IPS-18c (cell line): Measurements from ENCODE around the gene ARID3A.

Source experiments
- H3K4me3 ChIP-seq: 2 replicates; pipeline ENCODE4 v1.7.0; 2013; ENCODE audit warnings: low read depth, mild to moderate bottlenecking, low read length, moderate library complexity; ENCODE audit not compliant: insufficient read depth
- H3K9me3 ChIP-seq: one replicate; pipeline ENCODE4 v1.6.1; 2013; ENCODE audit warnings: mild to moderate bottlenecking, low read length, moderate library complexity; ENCODE audit not compliant: control insufficient read depth, insufficient read depth

Gene ARID3A

DNA sequence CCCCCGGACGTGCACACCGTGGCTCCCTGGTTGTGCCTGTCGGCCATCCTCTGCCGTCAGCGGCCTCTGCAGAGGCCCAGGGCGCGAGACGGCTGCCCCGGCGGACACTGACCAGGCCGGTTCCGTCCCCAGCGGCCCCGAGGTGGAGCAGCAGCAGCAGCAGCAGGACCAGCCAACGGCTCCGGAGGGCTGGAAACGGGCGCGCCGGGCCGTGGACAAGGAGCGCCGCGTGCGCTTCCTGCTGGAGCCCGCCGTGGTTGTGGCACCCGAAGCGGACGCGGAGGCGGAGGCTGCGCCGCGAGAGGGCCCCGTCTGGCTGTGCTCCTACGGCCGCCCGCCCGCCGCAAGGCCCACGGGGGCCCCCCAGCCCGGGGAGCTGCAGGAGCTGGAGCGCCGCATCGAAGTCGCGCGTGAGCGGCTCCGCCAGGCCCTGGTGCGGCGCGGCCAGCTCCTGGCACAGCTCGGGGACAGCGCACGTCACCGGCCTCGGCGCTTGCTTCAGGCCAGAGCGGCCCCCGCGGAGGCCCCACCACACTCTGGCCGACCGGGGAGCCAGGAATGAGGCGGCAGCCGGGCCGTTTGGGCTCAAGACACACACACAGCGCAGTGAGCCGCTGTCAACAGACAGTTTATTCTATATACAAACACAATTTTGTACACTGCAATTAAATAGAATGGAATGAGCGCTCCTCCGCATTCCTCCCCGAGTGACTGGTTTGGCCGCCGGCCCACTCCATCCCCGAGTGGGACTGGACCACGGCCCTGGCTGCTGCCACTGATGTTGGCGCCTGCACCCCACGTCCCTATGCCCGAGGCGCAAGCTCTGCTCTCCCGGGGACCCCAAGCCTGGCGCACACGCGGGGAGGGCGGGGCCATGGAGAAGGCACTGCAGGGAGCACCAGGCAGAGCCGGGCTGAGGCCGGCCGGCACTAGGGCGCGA is 83.5 kb downstream of the ARID3A start:
- no peak overlapping the region for H3K4me3 ChIP-seq
- H3K9me3 ChIP-seq: peaks cover 4% of the 10 kb centered on the region

DNA sequence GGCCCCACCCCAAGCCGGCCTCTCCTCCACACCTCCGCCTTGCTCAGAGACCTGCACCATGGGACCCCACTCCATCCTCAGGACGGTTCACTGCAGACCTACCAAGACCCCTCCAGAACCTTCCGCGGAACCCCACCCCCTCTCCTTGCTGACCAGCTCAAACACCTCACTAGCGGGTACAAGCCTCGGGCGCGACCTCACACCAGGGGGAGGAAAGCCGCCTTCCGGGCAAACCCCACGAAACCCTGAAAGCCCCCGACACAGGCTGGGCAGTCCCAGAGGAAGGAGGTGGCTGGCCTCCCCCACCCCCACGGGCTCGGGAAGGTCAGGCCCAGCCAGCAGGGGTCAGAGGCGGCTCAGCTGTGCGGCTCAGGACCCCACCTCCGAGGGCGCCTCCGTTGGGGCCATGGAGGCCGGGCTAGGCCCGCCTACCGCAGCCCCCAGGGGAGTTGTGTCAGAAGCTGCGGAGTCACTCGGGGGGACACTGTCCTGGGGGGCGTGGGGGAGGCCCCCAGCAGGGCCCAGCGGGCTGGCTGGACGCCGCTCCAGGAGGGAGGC is 84.2 kb downstream of the ARID3A start:
- no peak overlapping the region for H3K4me3 ChIP-seq
- peaks cover 2% of the 10 kb centered on the region for H3K9me3 ChIP-seq

DNA sequence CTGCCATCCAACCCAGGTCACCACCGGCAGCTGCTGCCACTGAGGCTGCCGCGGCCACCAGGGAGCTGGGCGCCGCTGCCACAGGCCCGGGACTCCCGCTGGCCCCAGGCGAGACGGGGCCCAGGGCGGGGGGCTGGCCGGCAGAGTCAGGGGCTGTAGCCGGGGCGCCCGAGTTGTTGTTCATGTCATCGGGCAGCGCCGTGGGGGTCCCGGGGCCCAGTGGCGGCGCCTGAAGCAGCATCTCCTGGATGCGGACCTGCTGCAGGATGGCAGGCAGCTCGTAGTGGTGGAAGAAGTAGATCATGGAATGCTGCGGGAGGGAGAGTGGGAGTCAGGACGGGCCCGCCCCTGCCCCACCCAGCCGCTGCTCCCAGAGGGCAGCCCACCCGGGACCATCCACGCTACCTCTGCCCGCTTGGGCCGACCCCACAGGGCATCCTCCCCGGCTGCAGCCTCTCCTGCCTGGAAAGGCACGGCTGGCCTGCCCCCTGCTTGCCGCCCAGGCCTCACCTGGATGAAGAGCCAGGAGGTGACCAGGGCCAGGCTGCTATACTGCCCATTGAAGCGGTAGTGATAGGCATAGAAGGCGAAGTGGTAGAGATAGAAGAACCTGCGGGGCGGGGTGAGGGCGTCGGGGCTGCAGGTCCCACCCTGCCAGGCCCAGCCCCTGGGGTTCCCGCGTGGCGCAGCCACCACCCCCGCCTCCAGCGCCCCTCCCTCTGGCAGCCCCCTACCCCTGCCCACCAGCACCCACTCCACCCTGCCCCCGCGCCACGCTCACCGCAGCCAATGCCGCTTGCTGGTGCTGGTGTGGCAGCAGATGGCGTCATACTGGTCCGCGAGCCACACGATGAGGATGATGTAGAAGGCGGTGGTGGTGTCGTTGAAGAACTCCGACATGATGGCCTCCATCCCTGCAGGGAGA is 85.0 kb downstream of the ARID3A start:
- Histone ChIP-seq H3K4me3 (no peak overlapping the region), H3K9me3 (peaks cover 2% of the 10 kb centered on the region)

DNA sequence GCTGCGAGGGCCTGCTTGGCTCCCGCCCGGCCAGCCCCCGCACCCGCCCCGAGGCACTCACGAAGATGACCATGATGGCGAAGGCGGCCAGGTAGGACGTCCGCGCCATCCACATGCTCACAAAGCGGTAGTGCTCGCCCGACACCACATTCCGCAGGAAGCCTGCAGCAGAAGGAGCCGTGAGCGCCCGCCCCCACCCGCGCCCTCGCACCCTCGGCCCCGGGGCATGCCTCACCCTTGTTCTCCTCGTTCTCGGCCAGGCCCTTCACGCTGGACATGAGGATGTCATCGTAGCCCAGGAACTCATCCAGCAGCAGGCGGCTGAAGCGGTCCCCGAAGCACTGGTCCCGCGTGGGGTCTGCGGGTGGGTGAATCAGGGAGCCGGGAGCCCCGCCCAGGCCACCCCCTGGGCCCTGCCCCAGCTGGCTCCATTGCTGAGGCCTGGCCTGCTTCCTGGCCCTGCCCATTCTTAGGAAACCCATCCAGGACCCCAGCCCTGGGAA is 86.0 kb downstream of the ARID3A start:
- Histone ChIP-seq H3K9me3 (peaks cover 2% of the 10 kb centered on the region), H3K4me3 (no peak overlapping the region)

DNA sequence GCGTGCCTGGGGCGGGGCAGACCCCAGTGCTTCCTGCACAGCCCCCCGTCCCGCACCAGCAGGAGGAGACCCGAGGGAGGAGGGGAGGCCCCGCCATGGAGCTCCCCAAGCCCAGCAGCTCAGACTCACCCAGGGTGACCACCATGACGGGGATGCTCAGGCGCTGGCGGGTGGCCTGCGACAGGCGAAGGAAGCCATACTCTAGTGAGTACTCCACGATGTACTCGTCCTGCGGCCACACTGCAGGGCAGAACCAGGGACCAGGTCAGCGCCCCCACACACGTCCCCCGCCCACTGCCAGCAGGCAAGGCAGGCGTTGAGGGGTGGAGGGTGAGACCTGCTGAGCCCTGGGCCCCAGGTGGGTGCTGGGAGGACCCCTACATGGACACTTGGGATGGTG is 86.5 kb downstream of the ARID3A start:
- Histone ChIP-seq H3K9me3 (peaks cover 2% of the 10 kb centered on the region), H3K4me3 (no peak overlapping the region)

DNA sequence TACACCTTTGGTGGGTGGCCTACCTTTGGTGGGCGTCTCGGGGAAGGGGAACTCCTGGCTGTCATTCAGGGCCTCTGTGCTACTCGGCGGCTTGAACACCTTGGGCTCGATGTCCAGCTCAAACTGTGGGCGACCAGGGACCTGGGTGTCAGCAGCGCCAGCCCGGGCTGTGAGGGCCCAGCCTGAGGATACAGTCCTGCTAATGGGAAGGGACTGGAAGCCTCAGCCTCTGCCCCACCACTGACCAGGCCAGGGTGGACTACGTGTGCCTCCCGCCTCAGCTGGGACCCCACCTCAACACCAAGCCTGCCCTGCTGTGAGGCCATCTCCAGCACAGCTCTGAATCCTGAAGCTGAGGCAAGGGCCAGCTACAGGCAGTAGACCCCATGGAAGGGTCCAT is 87.4 kb downstream of the ARID3A start:
- H3K4me3 ChIP-seq: no peak overlapping the region
- peaks cover 2% of the 10 kb centered on the region for H3K9me3 ChIP-seq

DNA sequence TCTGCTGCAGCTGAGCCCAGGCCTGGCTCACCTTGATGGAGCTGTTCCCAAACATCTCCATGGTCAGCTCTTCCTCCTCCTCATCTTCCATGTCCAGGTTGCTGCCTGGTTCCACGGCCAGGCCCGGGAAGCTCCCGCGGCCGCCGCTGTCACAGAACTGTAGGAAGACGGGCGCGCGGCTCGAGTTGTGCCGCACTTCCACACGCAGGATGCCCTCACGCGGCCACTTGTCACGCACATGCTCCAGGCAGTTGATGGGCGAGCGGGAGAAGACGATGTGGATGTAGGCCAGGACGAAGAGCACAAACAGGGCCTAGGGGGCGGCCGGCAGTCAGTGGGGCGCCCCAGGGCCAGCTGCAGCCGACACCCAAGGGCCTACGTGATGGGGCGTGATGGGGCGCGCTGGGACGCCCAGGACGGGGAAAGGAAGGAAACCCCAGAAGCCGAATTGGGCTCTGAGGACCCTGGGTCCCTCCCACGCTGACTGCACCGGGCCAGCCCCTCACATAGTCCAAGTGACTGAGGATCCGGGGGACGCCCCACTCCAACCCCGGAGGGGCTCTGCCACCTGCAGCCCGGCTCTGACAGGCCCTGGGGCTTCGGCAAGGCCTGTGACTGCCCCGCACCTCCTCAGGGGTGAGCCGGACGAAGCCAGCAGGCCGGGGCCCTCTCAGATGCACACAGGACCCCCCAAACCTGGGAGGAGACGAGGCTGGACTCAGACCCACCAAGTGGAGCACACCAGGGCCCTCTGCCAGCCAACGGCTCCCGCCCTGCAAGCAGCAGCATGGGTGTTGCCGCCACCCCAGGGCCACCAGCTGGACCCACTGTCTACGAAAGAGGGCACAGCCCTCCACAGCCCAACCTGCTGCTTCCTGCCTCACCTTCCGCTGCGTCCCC is 88.6 kb downstream of the ARID3A start:
- Histone ChIP-seq H3K4me3 (no peak overlapping the region), H3K9me3 (peaks cover 2% of the 10 kb centered on the region)

DNA sequence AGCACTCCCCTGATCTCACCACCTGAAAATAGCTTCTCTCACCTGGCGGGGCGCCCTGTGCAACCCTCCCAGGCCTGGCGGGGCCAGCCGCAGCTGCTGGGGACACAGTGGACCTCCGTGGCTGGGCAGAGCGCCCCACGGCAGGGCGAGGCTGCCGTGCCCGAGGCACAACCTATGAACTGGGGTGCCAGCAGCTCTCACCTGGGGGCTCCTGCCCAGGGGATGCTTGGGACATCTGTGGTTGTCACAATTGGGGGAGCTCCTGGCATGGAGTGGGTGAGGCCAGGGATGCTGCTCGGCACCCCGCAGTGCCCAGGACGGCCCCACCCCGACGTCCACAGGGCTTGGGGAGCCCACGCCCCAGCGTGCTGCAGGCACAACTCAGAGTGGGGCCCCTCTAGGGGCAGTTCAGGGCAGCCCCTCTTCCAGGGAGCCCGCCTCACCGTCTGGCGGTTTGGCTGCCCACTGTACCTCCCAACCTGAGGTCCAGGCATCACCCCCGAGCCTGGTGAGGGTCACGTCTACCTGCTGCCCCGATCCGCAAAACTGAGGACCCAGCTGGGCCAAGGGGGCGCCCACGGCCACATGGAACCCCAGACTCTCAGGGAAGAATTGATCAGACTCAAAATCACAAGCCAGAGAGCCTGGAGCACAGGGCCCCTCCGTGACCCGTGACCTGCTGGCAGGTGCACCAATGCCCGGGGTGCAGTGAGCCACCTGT is 89.4 kb downstream of the ARID3A start:
- H3K9me3 ChIP-seq: peaks cover 2% of the 10 kb centered on the region
- no peak overlapping the region for H3K4me3 ChIP-seq

DNA sequence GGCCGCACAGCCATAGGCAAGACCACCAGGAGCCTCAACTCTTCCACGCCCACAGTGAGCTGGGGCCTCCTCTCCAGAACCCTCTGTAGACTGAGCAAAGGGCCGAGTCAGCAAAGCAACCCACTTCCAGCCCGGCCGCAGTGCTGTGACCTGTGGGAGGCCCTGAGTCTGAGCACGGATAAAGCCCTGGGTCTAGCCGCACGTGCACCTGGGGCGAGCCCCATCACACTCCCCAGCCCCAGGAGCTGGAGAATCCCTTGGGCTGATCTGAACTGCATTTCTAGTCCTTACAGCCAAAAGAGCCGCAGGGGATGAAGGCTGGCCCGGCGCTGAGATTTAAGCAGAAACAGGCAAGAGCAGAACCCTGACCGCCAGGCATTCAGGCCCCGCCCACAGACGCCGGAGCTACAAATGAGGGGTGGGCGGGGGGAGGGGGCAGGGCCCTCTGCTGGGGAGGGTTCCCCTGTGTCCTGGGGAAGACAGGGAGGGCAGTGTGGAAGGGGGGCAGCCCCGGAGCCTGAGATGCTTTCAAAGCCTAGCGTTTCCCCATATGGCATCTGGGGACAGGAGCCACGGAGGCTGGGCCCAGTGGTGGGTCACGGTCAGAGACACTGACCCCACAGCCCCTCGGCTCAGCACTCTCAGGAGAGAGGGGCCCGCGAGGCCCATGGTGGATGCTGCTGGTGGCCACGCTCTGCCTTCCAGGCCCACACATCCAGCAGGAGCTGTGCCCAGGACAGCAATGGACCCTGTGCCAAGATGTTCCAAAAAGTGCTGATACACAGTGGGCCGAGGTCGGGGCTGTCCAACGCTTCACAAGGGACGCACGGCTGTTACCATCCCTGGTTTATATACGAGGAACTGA is 90.2 kb downstream of the ARID3A start:
- peaks cover 2% of the 10 kb centered on the region for H3K9me3 ChIP-seq
- no peak overlapping the region for H3K4me3 ChIP-seq

DNA sequence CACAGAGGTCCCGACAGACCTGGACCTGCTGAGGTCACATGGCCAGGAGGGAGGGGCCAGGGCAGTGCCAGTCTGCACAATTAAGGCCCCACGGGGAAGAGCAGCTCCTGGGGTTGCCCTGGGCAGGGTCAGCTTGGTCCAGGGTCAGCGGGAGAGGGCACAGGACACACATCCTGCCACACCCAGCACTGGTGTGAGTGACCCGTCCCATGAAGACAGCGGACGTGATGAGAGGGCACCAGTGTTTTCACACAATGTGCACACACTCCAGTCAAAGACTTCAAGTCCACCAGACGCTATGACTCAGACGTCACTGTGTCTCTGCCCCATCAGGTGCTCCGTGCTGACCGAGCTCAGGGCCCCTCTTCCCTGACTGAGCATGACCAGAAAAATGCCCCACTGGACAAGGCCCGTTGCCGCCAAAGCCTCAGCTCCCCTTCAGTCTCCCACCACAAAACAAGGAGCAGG is 90.8 kb downstream of the ARID3A start:
- H3K4me3 ChIP-seq: no peak overlapping the region; the same call in 1 of the 2 replicates
- H3K9me3 ChIP-seq: peaks cover 2% of the 10 kb centered on the region

DNA sequence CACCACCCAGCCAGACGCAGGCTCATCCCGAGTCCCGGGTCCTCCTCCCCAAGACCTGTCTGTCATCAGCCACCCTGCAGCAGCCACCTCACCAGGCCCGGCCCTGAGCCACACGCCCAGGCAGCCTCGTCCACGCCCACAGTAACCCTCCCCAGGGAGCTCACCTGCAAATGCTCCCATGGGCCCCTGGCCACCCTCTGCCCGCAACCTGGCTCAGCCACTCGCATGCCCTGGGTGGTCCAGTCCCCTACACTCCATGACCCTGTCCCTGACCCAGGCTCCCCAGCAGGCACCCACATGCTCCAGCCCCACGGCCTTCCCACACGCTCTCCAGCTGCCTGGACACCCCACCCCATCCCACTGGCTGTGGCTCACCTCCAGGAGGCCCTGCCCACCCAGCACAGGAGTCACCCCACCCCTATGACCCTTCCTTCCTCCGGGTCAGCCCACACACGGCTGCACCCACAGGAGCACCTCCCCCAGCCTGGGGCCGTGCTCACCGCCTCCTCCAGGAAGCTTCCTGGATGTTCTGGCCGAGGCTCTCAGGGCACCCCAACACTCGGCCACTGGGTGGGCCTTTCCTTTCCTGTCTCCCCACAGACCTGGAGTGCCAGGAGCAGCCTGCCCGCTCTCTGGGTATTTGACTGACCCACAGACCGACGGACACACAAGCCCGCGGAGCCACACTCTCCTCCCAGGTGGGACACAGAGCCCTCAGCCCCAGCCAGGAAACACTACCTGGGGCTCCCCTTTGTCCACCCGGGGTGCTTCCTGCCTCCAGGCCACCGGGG is 91.5 kb downstream of the ARID3A start:
- Histone ChIP-seq H3K4me3 (no peak overlapping the region; the same call in none of the 2 replicates), H3K9me3 (peaks cover 2% of the 10 kb centered on the region)

DNA sequence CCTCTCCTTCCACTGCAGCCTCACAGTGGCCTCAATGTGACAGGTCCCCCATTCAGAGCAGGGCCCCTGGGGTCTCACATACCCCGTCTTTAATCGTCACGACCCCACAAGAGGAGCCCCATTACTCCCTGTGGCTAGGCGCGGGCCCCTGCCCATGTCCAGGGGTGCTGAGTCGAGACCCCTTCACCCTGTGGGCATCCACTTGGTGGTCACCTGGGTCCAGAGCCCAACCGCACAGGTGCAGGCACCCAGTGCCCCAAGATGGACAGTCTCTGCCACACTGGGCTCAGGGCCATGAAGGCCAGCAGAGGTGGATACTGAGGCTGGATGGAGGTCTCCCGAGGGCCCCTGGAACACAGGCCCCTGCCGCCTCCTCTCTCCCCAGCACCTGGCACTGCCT is 92.1 kb downstream of the ARID3A start:
- H3K9me3 ChIP-seq: peaks cover 2% of the 10 kb centered on the region
- H3K4me3 ChIP-seq: peak overlapping the region; percentile 24; the same call in 1 of the 2 replicates

DNA sequence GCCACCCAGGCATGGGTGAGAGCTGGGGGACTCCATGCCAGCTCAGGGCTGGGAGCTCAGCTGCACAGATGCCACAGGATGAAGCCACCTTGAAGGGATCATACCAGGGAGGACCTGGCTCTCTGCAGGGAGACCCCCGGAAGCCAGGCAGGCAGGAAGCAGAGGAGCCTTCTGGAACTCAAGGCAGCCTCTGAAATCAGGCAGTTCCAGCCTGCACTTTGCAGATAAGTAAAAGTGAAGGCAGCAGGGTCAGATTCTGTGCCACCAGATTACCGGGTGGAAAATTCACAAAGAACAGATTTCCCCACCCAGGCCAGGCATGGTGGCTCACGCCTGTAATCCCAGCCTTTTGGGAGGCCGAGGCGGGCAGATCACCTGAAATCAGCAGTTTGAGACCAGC is 92.6 kb downstream of the ARID3A start:
- H3K4me3 ChIP-seq: no peak overlapping the region
- peaks cover 2% of the 10 kb centered on the region for H3K9me3 ChIP-seq

DNA sequence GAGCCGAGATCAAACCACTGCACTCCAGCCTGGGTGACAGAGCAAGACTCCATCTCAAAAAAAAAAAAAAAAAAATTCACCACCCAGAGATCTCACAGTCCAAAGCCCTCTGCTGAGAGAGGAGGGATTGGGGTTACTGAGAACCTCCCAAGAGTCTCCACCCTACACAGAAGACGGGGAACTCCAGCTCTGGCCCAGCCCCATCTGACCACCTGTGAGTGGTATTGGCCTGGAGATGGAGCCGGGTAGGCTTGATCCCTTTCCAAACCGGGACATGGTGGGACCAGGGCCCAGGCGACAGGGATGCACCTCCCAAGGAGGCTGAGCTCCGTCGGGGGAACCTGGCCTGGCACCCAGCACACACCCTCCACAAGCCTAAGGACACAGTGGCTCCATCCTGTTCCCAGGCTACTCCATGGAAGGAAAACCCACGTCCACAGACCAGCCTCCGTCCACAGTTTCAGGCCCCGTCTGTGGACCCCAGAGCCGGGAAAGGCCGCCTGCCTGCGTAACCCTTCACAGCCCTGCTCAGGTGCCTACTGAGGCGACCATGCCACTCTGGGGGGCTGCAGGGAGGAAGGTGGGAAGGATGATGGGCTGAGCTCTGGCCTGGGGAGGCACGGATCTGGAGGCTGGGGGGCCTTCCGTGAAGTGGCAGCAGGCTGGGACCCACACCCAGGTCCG is 93.2 kb downstream of the ARID3A start:
- peak overlapping the region; percentile 20; the same call in 1 of the 2 replicates for H3K4me3 ChIP-seq
- H3K9me3 ChIP-seq: no peaks in the 10 kb centered on the region
